NCI-H128 (cell line): ENCODE measurements around the gene C11orf54.
A peak's percentile ranks its signal among the peaks of the same experiment; 100 is the strongest.
"Not testable (repeated sequence)": the region's sequence is repeated elsewhere in the genome, so short reads cannot be mapped to it uniquely, and the experiment has no call there.

Source experiments
- DNase-seq: peaks from one replicate; lab custom pipeline; 2025; ENCODE audit not compliant: unreplicated experiment; lab: John Stamatoyannopoulos, UW

C11orf54 gene

GRCh38 chr11:93734427-93735222 lies 6.8 kb upstream of the C11orf54 start:
- no peak for DNase-seq

- DNase-seq, result no peak
Measured at GRCh38 chr11:93735627-93736026, 5.8 kb upstream of the C11orf54 start.

GRCh38 chr11:93736129-93736528 lies 5.3 kb upstream of the C11orf54 start:
- DNase-seq, result no peak

DNA sequence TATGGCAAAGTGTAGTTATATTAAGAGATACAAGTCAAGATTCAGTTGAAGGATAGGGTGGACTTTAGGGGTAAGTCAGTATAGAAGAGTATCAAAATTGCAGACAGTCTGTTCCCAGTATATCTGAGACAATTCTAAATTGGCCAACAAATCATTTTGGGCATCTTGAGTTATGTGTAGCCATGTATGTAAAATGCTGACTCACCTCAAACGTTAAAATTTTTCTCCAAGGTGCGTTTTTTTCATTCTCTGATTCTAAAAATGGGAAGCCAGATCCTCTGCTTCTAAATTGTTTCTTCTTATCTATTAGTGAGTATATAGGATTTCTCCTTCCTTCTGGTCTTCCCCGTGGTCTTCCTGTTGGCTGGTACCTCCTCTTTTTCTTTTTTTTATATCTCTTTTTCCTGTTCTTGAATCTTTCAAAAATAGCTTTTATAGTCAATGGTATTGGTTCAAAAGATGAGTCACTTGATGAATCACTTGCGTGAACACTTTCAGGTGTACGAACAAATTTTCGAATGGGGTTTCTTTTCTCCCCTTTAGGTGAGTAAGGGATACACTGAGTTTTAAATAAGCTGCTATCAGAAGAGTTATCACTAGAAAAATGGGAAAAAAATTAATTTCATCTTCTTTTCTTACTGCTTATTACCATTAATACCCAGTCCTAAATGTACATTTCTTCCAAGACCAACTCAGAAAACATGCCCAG lies 3.4 kb upstream of the C11orf54 start:
- no peak for DNase-seq

DNA sequence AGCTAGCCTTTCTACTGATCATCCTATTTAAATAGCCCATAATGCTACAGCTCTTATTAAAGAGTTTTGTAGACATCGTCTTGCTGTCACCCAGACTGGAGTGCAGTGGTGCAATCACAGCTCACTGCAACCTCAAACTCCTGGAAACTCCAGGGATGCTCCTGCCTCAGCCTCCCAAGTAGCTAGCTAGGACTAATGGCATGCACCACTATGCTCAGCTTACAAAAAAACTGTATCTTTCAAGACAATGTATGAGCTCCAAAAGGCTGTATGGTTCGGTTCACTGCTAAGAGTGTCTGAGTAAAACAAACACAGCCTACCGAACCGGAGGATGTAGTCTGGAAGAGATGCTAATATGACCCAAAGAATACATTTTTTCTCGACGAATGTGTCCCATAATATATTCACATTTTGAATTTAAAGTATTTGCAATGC lies 2.8 kb upstream of the C11orf54 start:
- DNase-seq, result no peak

DNA sequence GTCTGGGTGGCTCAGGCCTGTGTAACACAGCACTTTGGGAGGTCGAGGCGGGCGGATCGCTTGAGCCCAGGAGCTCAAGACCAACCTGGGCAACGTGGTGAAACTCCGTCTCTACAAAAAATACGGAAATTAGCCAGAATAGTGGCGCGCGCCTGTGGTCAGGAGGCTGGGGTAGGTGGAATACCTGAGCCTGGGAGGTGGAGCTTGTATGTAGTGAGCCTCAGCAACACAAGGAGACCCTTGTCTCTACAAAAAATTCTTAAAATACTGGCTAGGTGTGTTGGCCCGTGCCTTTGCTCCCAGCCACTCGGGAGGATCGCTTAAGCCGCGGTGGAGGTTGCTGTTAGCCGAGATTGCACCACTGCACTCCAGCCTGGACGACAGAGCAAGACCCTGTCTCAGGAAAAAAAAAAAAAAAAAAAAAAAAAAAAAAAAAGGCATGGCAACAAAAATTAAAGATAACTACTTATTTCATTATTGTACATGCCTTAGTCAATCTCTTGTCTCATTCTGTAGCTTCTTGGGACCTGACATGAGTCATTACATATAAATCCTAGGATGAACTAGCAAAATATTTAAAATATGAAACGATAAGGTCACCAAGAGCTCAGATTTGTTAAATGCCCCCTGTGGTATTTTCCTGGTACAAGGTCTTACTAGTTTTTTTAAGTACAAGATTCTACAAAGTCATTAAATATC lies 1.3 kb upstream of the C11orf54 start:
- no peak for DNase-seq

- DNase-seq, result peak; percentile 17
Measured at GRCh38 chr11:93740730-93741093, 760 bp upstream of the C11orf54 start.

DNA sequence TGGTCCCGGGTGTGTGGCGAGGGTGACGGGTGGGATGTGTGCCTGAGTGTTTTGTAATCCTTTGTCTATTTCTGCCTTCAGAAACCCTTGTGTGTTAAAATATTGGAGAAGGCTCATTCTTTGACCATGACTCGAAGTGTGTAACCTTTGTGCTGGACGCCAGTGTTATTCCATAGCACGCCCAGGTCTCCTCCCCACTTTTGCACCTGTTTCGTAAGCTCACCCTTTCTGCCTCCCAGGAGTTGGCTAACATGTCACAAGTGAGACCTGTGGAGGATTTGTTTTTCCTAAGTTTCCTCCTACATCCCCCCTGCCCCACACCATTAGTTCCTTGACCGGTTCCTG lies 382 bp downstream of the C11orf54 start:
- DNase-seq, result no peak

- DNase-seq, result no peak
Measured at GRCh38 chr11:93743291-93743690, 1.8 kb downstream of the C11orf54 start.

DNA sequence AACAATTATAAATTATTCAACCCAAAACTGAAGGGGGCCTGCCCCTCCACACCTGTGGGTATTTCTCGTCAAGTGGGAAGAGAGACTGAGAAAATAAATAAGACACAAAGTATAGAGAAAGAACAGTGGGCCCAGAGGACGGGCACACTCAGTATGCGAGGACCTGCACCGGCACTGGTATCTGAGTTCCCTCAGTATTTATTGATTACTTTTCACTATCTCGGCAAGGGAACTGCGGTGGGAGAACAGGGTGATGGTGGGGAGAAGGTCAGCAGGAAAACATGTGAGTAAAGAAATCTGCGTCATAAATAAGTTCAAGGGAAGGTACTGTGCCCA lies 3.2 kb downstream of the C11orf54 start:
- DNase-seq, result no peak

DNA sequence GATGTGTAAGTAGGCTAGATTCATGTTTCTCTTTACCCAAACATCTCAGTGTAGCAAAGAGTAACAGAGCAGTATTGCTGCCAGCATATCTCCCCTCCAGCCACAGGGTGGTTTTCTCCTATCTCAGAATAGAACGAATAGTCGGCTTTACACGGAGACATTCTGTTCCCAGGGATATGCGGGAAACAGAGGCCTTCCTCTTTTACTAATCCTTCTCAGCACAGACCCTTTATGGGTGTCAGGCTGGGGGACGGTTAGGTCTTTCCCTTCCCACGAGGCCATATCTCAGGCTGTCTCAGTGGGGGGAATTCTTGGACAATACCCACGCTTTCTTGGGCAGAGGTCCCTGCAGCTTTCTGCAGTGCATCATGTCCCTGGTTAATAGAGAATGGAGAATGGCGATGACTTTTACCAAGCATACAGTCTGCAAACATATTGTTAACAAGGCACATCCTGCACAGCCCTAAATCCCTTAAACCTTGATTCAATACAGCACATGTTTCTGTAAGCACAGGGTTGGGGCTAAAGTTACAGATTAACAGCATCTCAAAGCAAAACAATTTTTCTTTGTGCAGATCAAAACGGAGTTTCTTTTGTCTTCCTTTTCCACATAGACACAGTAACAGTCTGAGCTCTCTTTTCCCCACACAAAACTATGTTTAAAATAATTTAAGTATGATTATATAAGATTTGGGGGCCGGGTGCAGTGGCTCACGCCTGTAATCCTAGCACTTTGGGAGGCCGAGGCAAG lies 3.7 kb downstream of the C11orf54 start:
- not testable (repeated sequence) for DNase-seq

DNA sequence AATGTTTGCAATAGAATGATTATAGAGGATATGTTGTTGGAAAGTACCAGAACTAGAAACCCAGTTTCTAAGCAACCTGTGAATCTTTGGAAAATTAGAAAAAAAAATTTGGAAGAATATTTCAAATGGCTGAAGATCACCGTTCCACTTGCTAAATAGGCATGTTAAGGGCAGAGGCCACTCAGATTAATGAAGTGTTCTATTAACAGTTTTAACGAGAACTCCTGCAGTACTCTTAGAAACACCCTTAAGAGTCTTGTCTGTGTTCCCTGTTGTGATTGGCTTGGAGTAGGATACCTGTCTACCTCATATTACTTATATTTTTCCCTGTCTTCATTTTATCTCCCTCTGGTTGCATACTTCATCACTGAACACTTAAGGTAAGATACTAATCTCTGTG lies 4.6 kb downstream of the C11orf54 start:
- DNase-seq, result no peak

DNA sequence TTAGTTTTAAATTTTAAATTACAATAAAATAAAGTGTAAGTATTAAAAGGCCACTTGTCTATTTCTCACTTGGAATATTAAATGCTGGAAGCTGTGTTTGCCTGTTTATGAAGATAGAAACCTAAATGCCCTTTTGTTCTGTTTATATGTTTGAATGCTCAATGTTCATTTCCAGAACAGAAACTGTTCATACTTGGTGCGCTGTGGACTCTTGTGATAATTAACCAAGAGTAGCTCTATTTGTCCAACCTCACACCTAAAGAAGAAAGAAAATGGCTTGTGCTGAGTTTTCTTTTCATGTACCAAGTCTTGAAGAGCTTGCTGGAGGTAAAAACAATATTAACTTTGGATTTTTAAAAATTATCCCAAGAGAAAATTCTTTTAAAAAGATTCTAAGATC lies 5.7 kb downstream of the C11orf54 start:
- DNase-seq, result no peak

DNA sequence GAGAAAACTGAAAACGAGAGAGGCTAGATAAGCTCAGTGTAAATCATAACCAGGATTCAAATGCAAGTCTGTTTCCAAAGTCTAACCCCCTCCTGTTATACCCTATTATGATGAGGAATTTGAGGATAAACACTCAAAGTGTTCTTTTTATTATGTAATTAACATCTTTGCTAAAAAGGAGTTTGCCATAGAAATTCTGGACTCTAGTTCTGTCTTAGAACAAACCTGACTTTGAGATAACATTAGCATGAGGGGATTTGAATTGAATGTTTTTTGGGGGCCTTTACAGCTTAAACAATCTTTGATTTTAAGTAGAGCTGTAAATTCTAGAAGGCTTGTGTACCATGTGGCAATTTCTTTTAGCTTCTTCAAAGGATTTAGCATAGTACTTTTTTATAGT lies 9.5 kb downstream of the C11orf54 start:
- no peak for DNase-seq

DNA sequence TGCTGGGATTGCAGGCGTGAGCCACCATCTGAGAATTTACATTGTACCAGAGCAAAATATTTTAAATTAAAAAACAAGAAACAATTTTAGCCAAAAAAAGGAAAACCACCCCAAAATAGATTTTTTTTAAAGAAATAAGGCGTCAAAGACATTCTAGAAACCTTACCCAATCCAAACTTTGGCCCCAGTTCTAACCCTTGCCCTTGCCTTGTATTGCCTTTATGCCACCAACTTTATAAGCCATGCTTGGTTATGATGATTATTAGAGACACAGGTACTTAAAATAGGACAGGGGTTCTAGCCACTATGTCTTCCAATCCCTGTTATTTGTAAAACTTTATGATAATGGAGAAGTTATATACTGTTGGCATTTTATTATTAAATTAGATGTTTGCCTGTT lies 11.8 kb downstream of the C11orf54 start:
- DNase-seq, result no peak

DNA sequence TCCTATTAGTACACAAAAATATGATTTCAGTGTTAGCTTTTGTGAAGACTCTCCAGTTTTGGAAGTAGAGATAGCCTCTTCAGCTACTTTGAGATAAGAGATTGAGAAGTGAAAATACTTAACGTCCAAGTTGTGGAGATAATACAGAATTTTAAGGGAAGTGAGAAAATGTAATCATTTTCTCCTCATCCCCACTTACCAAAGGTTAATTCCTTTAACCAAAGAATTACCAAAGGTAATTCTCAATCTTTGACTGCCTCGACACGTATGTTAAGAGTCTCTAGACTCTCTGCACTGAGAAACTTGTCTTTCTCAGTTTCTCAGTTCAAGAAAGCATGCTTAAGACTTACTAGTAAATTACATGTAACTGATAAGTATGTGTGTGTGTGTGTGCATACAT lies 15.3 kb downstream of the C11orf54 start:
- DNase-seq, result no peak

GRCh38 chr11:93757301-93757700 lies 15.8 kb downstream of the C11orf54 start:
- no peak for DNase-seq

GRCh38 chr11:93757924-93758865 lies 16.7 kb downstream of the C11orf54 start:
- no peak for DNase-seq

- DNase-seq, result not testable (repeated sequence)
Measured at GRCh38 chr11:93759123-93759522, 17.7 kb downstream of the C11orf54 start.

DNA sequence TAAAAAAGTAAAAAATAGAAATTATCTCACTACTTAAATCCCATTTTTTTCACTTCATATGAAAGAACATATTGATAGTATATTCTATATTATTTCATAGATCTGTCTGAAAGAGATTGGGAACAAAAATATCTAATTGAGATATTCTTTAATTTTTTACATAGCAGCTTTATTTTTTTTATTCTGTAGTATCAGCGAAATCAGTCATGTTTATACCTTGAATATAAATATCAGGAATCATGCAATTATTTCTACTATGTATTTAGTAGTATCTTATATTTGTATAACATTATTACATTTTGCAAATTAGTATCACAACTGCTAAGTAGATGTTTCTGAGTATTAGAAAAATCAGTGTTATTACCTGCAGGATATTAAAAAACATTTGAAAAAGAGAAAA lies 20.4 kb downstream of the C11orf54 start:
- DNase-seq, result no peak
